HG03432 (cell line): Measurements from ENCODE around the gene SNRK.

Experiments
- ATAC-seq: cut with Tn5 transposase; IDR thresholded peaks from one replicate; pipeline ENCODE4 v1.9.1; 2021; ENCODE audit warnings: mild to moderate bottlenecking, moderate library complexity; ENCODE audit not compliant: unreplicated experiment

Gene SNRK

DNA sequence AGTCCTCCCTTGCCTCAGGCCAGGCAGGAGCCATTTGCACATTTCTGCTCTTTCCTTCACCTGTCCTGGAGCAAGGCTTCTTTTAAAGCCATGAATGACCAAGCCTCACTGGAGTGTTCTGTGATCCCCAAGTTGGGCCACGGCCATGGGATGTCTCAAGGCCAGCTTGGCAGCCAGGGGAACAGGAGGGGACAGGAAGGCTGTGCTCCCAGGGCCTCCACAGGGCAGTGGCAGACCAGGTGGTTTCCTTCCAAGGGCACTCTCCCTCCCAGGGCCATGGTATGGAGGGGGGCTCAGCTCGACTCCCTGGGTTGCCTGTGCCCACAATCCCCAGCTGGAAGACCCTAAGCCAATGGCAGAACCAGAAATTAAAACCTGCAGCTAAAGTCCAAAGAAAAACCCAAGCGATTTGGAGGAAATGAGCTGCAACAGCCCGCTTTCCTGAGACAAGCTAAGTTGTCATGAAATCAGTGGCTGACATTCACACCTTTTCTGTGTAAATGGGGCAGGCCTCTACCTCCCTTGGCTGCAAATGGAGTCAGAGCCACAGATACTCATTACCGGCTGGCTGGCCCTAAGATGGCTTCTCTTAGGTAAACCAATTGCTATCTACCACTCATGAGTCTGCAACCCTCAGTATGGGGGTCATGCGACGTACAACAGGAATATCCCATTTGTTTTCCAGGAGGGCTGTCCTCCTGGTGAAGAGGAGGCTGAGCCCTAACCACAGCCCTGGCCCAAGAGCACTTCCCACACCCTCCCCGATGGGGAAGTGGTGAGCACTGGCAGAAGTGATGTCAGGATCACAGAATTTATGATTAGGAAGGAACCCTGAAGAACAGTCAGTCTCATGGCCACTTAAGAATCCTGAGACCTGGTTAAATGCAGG lies 83.3 kb downstream of the SNRK start:
- ATAC-seq: no peak

GRCh38 chr3:43370293-43370980 lies 84.1 kb downstream of the SNRK start:
- ATAC-seq: no peak

- no peak for ATAC-seq
Measured at GRCh38 chr3:43371494-43371893, 85.2 kb downstream of the SNRK start.

- ATAC-seq: no peak
Measured at GRCh38 chr3:43372007-43372740, 85.8 kb downstream of the SNRK start.

GRCh38 chr3:43372809-43373559 lies 86.6 kb downstream of the SNRK start:
- ATAC-seq: no peak

- no peak for ATAC-seq
Measured at GRCh38 chr3:43373560-43373928, 87.2 kb downstream of the SNRK start.

DNA sequence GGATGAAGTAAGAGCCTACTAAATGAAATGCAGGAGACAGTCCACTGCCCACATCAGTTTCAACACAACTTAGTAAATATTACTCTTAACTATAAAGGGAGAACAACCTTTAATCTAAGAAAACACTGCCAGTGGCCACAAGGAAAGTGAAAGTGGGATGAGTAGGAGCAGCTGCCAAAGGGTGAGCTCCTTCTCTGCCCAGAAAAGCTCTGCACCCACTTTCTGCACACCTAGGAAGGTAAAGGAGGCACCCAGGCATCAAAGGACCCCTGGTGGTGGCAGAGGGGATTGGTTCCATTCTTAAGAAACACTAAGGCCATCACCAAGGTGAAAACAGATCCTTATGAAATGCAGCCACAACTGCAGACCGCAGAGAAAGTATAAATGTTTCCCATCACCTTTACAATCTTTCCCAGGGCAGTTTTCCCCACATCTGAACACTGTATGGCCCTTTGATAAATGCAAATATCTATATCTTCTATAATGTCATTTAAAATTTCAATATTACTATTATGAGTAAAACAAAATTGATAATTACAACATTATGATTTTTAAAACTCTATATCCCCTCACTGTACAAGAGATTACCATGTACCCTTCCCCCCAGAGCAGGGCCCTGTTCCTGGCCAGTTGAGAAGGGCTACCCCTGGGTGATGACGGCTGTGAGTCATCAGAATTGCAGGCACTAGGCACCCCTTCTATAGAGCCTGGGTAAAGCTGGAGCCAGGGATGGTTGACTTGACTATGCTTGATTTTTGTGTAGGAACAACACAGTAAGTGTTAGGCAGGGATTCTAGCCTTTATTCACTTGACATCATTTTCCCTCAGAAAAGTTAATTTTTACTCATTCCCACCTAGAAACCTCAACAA lies 92.0 kb downstream of the SNRK start:
- peak; percentile 63 for ATAC-seq

GRCh38 chr3:43379343-43379742 lies 93.0 kb downstream of the SNRK start:
- no peak for ATAC-seq

DNA sequence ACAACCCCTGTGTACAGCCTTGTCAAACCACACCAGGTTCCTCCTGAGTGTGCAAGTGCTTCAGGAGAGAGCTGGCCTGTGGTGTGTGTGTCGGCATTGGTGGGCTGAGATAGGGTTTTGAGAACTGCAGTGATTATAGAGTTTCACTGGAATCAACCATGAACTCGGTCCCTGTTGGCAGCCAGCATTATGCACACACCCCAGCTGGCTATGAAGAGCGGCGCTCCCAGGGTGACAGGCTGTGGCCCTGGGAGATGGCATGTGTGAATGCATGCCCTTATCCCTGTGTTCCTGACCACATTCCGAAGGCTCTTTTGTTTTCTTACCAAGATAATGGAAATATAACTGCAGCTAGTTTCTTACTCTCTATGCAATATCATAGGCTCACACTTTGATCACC lies 101.8 kb downstream of the SNRK start:
- ATAC-seq: no peak

DNA sequence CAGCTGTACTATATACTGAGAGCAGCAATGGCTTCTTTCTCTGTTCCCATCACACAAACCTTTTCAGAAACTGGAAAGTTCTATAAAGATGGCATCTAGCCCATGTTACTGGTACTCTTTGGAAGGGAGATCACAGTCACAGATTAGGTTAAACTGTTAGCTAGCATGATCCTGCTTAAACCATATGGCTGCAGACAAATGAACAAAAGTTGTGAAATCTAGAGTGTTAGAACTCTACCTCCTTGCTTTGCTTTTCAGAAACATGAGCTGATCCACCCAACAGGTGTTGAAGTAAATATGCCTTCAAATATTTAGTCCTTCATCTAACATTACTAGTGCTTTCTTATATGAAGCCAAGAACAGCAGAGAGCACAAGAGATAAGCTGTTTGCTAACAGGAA lies 102.6 kb downstream of the SNRK start:
- no peak for ATAC-seq

DNA sequence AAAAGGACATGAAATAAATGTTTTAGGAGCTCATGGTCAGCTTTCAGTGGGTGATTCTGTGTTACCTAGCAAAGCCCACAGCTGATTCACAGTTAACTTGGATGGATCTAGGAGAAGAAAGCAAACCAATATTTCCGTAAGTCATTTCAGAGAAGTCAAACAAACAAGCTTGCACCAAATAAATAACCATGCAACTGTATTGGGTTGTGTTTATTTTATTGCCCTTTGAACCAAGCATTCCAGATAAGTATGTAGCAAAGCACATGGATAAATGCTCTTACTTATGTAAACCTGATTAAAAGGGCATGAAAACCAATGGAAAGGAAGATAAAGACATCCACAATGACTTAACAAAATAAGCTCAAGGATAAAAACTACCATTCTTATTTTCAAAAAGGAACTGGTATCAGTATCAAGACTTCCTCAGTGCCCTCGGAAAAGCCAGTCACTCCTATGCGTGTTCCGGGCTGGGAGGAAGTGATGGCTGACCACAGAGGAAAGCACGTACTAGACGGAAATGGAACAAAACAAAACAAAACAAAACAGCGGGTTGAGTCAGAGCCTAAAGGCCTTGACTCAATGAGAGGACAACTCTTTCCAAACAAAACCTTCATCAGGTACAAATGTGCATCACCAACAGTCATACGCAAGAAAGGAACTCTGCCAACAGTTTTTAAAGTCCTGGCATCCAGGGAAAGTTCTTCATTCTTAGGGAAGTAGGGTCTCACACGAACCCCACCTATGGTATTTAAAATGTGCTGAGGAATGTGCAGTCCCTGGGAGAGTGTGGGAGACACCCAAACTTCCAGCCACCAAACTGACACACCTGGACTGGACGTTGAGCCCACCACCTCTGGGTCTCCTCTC lies 103.3 kb downstream of the SNRK start:
- peak; percentile 57 for ATAC-seq

GRCh38 chr3:43390255-43390588 lies 103.9 kb downstream of the SNRK start:
- no peak for ATAC-seq

GRCh38 chr3:43391621-43392020 lies 105.3 kb downstream of the SNRK start:
- no peak for ATAC-seq

- no peak for ATAC-seq
Measured at GRCh38 chr3:43394041-43394554, 107.8 kb downstream of the SNRK start.

- peak; percentile 38 for ATAC-seq
Measured at GRCh38 chr3:43399034-43399433, 112.7 kb downstream of the SNRK start.

GRCh38 chr3:43400167-43400566 lies 113.8 kb downstream of the SNRK start:
- no peak for ATAC-seq
